ENCODE results near the gene PLA2G2D.

PLA2G2D gene

DNA sequence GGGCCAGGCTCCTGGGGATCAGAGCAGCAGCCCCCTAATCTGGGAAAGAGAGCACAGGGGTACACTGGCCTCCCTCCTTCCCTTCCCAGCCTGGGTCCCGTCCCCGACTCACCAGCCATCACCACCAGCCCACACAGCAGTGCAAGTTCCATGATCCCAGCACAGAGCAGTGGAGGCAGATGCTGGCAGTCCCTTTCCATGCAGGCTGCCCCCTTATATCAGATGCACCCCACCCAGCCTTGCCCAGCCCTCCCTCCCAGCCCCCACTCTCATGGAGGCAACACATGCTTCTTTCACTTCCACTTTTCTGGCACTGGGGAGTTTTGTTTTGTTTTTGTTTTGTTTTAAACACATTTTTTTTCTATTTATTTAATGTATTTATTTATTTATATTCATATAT is at the start of gene PLA2G2D:
Gene PLA2G2D, minus strand, starts transcription at position 190 of the 400 bp plus-strand sequence. Its CDS starts 38 bp downstream, at position 152.
- no peak for DNase-seq

DNA sequence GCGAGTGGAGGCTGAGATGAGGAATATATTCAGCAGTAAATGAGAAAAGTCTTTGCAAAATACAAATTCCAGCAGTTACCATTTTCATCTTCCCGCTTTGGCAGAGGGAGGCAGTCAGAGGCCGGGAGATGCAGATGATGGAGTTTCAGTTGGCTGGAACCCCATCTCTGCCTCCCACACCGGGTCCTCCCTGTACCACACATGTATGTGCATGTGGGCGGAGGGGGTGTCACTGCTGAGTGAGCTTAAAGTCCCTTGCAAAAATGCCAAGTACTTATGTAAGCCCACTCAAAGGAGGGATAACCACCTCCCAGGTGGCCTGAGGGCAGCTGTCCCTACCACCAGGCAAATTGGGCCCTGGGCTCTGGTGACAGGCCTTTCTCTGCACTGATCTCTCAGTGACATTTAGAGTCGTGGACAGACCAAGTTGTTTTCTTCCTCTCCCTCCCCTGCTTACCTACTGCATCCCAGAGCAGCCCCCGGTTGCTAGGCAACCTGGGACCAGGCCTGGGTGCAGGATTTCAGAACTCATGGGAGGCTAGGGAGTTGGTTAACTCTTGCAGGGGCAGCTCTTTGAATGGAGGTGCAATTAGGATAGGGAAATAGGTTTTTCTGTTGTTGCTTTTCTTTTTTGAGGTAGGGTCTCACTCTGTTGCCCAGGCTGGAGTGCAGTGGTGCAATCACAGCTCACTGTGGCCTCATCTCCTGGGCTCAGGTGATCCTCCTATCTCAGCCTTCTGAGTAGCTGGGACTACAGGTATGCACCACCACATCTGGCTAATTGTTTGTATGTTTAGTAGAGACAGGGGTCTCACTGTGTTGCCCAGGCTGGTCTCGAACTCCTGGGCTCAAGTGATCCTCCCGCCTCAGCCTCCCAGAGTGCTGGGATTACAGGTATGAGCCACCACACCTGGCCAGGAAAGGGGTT is 49.5 kb upstream of the PLA2G2D start:
- peak in 7 of 51 donors; percentile 17 to 45 (median 27) for DNase-seq

DNA sequence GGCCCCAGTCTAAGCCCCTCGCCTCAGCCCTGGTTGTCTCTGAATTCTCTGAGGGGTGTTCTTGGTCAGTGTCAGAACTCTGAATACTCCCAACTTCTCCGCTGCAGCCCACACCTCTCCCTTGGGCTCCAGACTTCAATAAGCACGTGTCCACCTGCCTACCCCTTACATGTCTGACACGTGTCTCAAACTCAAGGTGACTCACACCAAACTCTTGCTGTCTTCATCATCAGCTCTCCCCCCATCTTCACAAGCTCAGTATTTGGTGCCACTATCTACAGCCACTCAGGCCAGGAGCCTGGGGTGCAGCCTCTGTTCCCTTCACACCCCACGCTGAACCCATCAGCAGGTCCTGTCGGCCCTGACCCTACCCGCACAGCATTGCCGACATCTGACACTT is 47.8 kb upstream of the PLA2G2D start:
- DNase-seq = peak in 1 of 51 donors; percentile 24

GRCh38 chr1:20166051-20166450 is 46.7 kb upstream of the PLA2G2D start:
- no peak for DNase-seq

DNA sequence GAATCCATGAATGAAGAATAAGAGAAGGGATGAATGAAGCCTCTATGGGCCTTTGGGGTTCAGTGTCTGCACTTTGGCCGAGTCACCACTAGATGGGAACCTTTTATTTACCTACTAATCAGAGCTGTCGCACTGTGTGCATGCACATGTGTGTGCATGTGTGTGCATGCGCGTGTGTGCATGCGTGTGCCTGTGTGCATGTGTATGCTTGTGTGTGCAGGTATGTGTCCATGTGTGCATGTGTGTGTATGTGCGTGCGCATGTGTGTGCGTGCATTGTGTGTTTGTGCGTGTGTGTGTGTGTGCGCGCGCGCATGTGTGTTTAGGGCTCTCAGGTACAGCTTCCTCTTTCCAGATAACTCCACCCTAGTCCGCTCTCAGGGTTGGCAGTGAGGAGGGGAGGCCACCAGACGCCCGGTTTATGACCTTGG is 46.2 kb upstream of the PLA2G2D start:
- DNase-seq = no peak

DNA sequence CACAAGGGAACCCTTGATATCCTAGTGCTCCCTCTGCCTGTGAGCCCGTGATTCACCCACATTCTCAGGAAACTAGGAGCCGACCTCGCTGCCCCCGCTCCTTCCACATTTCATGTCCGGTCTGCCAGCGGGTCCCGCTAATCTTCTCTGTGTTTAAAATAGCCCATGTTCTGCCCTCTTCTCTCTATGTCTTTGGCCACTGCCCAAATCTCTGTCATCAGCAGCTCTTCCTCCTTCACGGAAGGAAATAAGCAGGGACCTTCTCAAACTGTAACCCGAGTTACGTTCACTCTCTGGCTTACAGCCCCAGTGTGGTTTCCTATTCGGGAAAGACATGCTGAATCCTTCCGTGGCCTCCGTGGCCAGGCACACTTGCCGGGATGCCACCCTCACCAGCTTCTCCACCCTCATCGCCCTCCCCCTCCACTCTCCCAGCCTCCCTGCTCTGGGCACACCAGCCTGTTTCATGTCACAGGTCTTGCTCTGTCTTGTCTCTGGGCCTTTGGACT is 45.4 kb upstream of the PLA2G2D start:
- DNase-seq = peak in 21 of 51 donors; percentile 13 to 60 (median 26)

GRCh38 chr1:20160034-20160433 is 40.7 kb upstream of the PLA2G2D start:
- no peak for DNase-seq

DNA sequence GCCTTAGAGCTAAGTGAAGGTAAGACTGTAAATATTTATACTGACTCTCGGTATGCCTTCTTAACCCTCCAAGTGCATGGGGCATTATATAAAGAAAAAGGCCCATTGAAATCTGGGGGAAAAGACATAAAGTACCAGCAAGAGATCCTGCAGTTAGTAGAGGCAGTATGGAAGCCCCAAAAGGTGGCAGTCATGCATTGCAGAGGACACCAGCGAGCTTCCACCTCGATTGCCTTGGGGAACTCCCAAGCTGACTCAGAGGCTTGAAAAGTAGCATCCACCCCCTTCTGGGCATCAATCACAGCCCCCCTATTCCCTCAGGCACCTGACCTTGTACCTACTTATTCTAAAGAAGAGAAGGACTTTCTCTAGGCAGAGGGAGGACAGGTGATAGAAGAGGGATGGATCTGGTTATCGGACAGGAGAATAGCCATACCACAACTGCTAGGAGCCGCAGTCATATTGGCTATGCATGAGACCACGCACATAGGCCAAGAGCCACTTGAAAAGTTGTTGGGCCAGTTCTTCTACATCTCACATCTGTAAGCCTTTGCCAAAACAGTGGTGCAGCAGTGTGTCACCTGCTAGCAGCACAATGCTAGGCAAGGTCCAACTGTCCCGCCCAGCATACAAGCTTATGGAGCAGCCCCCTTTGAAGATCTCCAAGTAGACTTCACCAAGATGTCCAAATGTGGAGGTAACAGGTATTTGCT is 39.2 kb upstream of the PLA2G2D start:
- no peak for DNase-seq

DNA sequence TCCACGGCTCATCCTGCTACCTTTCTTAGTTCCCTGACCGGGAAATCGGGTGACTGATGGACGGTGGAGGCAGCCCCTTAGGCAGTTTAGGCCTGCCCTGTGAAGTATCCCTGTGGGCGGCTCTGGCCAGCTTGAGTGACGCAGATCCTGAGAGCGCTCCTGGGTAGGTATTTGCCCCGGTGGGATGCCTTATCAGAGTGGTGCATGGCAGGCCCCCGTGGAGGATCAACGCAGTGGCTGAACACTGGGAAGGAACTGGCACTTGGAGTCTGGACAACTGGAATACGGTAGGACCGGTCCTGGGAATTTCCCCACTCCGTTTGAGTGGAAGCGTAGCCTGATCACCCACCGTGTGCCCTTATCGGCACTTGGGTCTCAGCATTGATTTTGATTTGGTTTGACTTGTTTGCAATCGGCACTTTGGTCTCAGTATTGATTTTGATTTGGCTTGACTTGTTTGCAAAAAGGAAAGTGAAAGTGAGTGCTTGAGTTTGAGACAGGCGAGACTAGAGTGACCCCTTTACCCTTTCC is 35.0 kb upstream of the PLA2G2D start:
- no peak for DNase-seq

DNA sequence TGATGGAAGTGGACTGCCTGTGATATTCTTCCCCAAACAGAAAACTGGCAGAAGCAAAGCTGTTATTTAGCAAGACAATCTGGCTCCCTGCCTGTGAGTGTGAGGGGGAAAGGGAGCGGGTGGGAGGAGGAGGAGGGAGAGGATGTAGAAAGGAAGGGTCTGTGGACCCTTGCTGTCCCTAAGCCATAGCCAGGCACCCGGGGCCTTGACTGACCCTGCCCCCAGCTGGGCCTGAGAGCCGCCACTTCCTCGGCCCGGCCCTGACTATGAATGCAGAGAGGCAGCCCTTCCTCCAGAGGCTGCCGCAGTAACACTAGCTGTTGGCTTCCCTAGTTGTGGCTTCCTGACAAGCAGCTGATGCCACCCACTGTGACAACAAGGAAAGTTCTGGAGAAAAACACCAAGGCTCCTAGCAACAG is 33.7 kb upstream of the PLA2G2D start:
- peak in 41 of 51 donors; percentile 12 to 79 (median 56) for DNase-seq

DNA sequence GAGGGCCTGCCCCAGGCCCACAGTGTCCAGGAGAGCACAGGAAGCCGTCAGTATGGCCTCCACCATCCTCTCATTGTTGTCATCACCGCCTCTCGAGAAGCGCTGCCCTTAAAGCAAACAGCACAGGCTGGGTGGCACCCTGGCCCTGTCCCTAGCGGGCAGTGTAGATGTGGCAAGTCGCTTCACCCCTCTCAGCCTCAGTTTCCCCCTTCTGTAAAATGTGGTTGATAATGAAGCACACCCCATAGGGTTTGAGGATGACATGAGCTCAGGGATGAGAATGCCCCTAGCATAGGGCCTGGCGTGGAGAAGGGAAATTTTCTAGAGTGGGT is 33.2 kb upstream of the PLA2G2D start:
- peak in 1 of 51 donors; percentile 45 for DNase-seq

GRCh38 chr1:20151906-20152598 is 32.7 kb upstream of the PLA2G2D start:
- peak in 50 of 51 donors; percentile 26 to 85 (median 71) for DNase-seq

DNA sequence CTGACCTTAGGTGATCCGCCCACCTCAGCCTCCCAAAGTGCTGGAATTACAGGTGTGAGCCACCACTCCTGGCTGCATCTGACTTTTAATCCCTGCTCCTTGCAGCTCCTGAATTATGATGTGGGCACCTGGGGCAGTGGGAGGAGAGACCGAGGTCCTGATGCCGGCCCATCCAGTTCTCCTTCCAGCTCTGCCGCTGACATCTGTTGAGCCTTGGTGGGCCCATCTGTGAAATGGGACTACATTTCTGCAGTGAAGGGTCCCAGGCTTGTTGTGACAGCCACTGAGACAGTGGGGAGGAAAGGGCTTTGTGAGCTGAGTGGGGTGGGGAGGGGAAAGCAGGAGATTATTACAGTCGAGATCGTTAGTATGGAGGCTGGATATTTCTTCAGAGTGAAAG is 31.6 kb upstream of the PLA2G2D start:
- DNase-seq = no peak

DNA sequence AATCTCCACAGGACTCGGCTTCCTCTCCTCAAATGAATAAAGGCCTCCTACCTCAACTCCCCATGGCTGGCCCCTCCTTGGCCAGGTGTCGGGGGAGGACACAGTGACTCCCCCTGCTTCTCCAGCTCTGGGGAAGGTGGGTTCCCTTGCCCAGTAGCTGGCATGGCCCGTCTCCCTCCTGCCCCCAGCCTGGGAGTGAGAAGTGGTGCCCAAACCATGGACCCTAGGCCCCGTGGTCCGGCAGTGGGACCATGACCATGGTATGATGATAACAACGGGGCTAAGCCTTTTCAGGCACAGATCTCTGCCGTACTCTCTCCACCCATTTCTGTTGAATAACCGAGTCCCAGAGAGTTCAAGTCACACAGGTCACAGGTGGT is 31.0 kb upstream of the PLA2G2D start:
- no peak for DNase-seq

DNA sequence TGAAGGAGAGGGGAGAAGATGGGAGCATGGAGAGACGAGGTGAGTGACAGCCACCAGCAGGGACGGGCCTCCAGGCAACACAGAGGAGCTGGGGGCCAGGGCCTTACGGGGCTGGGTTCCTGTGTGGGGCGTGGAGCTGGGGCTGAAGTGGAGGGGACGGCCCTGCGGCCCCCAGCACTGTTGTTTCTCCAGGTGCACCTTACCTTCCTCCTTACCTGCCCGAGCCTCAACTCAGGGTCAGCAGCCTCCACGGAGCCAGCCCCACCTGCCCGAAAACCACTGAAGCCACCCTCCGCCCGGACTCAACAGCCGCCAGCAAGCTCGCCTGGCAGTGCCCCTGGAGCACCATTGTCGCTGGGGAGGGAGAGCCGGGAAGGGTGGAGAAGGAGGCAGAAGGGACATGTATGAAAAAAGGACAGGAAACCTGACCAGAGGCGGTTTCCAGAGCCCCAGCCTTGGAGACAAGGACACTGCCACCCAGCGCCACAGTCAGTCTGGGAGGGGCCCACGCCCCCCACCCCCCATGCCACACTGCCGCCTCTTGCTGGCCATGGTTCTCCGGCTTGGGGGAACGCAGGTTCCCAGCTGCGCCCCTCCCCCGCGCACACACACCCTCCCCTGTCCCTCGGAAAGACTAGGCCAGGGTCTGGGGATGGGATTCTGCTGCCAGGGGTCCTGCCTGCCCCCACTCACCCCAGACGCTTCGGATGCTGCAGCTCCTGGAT is 30.4 kb upstream of the PLA2G2D start:
- DNase-seq = no peak

GRCh38 chr1:20148571-20149500 is 29.5 kb upstream of the PLA2G2D start:
- no peak for DNase-seq

DNA sequence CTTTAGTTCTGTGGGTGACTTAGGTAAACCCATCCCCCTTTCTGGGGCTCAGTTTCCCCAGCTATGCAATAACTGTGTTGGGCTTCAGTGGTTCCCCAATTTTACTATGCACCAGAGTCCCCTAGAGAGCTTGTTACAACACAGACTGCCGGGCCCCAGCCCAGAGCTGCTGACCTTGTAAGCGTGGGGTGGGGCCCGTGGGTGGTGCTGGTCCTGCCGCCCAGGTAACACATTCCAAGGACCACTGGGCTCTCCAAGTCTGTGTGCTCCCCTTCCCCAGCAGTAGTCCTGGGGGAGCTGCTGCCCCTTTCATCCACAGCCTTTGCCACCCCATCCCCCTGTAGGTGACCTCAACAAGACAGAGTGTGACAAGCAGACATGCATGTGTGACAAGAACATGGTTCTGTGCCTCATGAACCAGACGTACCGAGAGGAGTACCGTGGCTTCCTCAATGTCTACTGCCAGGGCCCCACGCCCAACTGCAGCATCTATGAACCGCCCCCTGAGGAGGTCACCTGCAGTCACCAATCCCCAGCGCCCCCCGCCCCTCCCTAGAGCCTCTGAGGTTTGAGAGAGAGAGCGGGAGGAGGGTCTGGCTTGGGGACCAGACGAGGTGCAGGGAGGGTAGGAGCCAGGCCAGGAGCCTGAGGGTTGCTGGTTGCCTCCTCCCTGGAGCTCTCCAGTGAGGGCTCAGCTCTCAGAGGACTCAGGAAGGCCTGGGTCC is 28.7 kb upstream of the PLA2G2D start:
- DNase-seq = no peak

DNA sequence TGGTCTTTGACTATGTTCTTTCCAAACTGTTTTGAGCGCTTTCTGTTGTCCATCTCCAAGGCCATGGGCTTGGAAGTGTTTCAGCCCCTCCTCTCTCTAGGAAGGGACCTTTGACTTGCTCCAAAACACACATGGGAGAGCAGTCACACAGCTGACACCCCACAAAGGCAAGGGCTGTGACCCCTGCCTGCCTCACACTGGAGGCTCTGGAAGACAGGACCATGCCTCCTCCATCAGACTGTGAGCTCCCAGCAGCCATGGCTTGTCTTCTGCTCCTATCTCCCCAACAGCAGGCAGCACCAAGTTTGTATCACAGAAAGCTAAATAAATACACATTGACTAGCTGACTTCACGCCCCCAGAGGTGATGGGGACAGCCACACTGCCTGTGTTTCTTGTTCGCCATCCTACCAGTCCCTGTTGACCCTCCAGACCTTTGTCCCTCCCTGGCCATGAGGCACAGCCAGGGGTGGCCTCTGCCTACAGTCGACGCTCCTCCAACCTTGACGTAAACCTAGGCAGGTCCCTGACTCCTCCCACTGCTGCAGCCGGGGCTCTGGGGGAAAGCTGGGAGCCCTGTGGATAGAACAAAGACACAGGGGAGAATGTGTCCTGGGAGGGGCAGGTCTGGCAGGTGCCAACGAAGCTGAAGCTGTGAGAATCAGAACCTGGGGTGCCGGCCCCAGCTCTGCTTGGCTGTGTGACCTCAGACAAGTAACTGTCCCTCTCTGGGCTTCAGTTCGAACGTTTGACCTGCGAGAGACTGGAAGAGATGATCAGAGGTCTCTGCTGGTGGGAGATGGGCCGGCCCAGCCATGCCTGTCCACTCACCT is 24.6 kb upstream of the PLA2G2D start:
- DNase-seq = no peak

Measured in hypothalamus (tissue), 51 donors.